HG03039 (cell line): ENCODE measurements around the gene SERINC4.
"Not testable (repeated sequence)": the region's sequence is repeated elsewhere in the genome, so short reads cannot be mapped to it uniquely, and the experiment has no call there.

ENCODE experiments used
- ATAC-seq: cut with Tn5 transposase; IDR thresholded peaks from one replicate; pipeline ENCODE4 v1.9.1; 2021; ENCODE audit warnings: mild to moderate bottlenecking, moderate library complexity; ENCODE audit not compliant: unreplicated experiment

The SERINC4 gene

GRCh38 chr15:43799945-43800285 lies at the start of gene SERINC4:
Gene SERINC4 (minus strand): TSS chr15:43800220. CDS start chr15:43799986, 234 bp downstream.
- no peak for ATAC-seq

- no peak for ATAC-seq
Observed at GRCh38 chr15:43845421-43845820, 45.4 kb upstream of the SERINC4 start.

- ATAC-seq, result not testable (repeated sequence)
Observed at GRCh38 chr15:43832485-43832884, 32.5 kb upstream of the SERINC4 start.

GRCh38 chr15:43831519-43832052 lies 31.6 kb upstream of the SERINC4 start:
- ATAC-seq, result not testable (repeated sequence)

GRCh38 chr15:43830691-43831275 lies 30.8 kb upstream of the SERINC4 start:
- ATAC-seq, result not testable (repeated sequence)

GRCh38 chr15:43829951-43830540 lies 30.0 kb upstream of the SERINC4 start:
- ATAC-seq, result not testable (repeated sequence)

GRCh38 chr15:43828061-43828657 lies 28.1 kb upstream of the SERINC4 start:
- no peak for ATAC-seq

- peak; percentile 60 for ATAC-seq
Observed at GRCh38 chr15:43826508-43827341, 26.7 kb upstream of the SERINC4 start, which contains the start of gene WDR76. Gene WDR76 (plus strand): TSS chr15:43827002. CDS start chr15:43827033, 31 bp downstream.

GRCh38 chr15:43826029-43826507 lies 26.0 kb upstream of the SERINC4 start:
- ATAC-seq, result no peak

- not testable (repeated sequence) for ATAC-seq
Observed at GRCh38 chr15:43825305-43825704, 25.3 kb upstream of the SERINC4 start.

GRCh38 chr15:43824302-43825246 lies 24.6 kb upstream of the SERINC4 start, which contains the start of gene MFAP1:
Gene MFAP1 (minus strand): TSS chr15:43824690. CDS start chr15:43824569, 121 bp downstream.
- peak; percentile 58 for ATAC-seq

GRCh38 chr15:43821505-43821904 lies 21.5 kb upstream of the SERINC4 start:
- no peak for ATAC-seq

GRCh38 chr15:43815064-43815463 lies 15.0 kb upstream of the SERINC4 start:
- not testable (repeated sequence) for ATAC-seq

- ATAC-seq, result no peak
Observed at GRCh38 chr15:43808960-43809678, 9.1 kb upstream of the SERINC4 start.

GRCh38 chr15:43808435-43808950 lies 8.5 kb upstream of the SERINC4 start:
- ATAC-seq, result no peak

- ATAC-seq, result not testable (repeated sequence)
Observed at GRCh38 chr15:43802676-43803075, 2.7 kb upstream of the SERINC4 start.

- peak; percentile 81 for ATAC-seq
Observed at GRCh38 chr15:43800286-43801141, 494 bp upstream of the SERINC4 start, which contains the start of gene HYPK. Gene HYPK (plus strand): TSS chr15:43800599. CDS start chr15:43800623, 24 bp downstream.
